Loucy (cell line): Measurements from ENCODE around the gene DEGS1.
"Not testable (repeated sequence)": the region's sequence is repeated elsewhere in the genome, so short reads cannot be mapped to it uniquely, and the experiment has no call there.

ENCODE experiments used
- EZH2phosphoT487 ChIP-seq: fragments of 200-600 bp; IDR thresholded peaks from 2 replicates; pipeline ENCODE4 v1.6.1; 2018; ENCODE audit warnings: antibody characterized with exemption, mild to moderate bottlenecking, moderate library complexity, borderline replicate concordance
- TF ChIP-seq, protein P1 (sequence below): fragments of 200-600 bp; sonication (generic); conservative IDR thresholded peaks from 2 replicates; pipeline ENCODE4 v1.5.1; 2014; ENCODE audit warnings: mild to moderate bottlenecking, antibody characterized with exemption, low read length

GRCh38 chr1:224205931-224206538 is 23.0 kb downstream of the DEGS1 start:
- TF ChIP-seq, protein P1, sequence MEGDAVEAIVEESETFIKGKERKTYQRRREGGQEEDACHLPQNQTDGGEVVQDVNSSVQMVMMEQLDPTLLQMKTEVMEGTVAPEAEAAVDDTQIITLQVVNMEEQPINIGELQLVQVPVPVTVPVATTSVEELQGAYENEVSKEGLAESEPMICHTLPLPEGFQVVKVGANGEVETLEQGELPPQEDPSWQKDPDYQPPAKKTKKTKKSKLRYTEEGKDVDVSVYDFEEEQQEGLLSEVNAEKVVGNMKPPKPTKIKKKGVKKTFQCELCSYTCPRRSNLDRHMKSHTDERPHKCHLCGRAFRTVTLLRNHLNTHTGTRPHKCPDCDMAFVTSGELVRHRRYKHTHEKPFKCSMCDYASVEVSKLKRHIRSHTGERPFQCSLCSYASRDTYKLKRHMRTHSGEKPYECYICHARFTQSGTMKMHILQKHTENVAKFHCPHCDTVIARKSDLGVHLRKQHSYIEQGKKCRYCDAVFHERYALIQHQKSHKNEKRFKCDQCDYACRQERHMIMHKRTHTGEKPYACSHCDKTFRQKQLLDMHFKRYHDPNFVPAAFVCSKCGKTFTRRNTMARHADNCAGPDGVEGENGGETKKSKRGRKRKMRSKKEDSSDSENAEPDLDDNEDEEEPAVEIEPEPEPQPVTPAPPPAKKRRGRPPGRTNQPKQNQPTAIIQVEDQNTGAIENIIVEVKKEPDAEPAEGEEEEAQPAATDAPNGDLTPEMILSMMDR: not testable (repeated sequence)
- TF ChIP-seq EZH2phosphoT487: not testable (repeated sequence)
